Dedifferentiated amniotic fluid mesenchymal stem cell (primary cell): Measurements from ENCODE around the gene ALDH3B2.
"Not testable (repeated sequence)": the region's sequence is repeated elsewhere in the genome, so short reads cannot be mapped to it uniquely, and the experiment has no call there.

Experiments used
- DNase-seq: peaks from one replicate; pipeline ENCODE4 v3.0.0-alpha.2; 2016; ENCODE audit errors: extremely low spot score

The ALDH3B2 gene

DNA sequence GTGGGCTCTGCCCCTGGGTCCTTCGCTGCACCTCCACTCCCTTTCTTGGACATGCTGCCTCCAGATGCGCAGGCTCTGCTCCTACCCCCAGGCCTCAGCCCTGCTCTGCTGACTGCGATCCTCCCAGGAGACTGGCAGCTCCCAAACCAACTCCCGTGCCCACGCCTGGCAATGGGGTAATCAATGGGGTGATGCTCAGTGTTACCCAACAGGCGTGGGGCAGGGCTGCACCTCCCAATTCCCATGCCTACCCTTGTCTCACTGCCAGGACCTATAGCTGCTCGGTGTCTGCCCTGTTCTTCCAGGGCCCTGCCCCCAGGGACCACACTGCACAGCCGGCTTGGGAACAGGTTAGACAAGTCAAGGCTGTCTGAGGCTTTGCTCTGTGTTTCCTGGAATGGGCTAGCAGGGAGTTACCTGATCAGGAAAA, at the start of gene ALDH3B2:
Gene ALDH3B2 (minus strand): TSS at position 182 of the 430 bp plus-strand sequence. CDS start 7,688 bp downstream, outside the sequence.
- no peak for DNase-seq

GRCh38 chr11:67723036-67723435, 48.6 kb upstream of the ALDH3B2 start:
- DNase-seq: not testable (repeated sequence)

DNA sequence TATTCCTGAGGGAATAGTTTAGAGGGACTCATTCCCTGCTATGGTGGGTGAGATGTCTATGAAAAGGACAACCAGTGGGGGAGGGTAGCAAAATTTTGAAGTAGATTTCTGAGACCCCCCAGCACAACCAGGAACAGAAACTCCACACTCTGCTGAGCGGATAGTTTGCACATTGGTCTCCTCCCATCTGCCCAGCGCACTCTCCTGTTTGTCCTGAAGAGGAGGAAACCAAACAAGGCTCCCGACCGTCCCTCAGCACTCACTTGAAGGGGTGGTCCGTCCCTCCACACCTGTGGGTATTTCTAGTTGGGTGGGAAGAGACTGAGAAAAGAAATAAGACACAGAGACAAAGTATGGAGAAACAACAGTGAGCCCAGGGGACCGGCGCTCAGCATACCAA, 41.8 kb upstream of the ALDH3B2 start:
- DNase-seq: not testable (repeated sequence)

DNA sequence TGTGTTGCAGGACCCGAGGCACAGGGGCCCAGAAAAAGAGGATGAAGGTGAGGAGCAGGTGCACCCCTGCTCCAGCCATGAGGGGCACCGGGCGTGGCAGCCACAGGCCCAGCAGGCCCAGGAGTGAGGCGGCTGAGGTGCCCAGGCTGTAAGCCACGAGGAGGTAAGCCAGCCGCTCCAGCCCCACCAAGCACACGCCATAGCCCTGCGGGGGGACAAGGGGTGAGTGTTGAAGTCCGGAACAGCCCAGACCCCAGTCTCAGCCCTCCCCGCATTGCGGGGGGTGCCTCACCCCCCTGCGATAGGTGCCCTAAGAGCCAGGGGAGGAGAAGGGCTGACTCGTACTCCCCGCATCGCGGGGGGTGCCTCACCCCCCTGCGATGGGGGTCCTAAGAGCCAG, 41.4 kb upstream of the ALDH3B2 start:
- DNase-seq: not testable (repeated sequence)

GRCh38 chr11:67713892-67714509, 39.6 kb upstream of the ALDH3B2 start:
- not testable (repeated sequence) for DNase-seq

GRCh38 chr11:67711676-67712075, 37.3 kb upstream of the ALDH3B2 start:
- not testable (repeated sequence) for DNase-seq

DNA sequence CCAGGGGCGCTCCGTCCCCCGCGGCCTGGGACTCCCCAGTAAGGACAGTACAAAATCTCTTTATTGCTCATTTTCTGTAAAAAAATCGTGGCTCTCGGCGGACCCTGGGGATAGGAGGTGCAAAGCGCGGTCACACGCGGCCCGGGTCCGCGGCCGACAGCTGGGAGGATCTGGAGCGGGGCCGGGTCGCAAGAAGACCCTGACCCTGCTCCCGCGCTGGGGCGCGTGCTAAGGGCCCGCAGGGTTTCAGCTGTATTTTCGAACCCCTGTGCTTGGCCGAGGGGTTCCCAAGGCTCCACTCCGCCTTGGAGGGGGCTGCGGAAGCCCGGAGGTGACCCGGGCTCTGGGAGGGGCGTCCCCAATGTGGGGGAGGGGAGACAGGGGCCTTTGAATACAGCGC, 36.8 kb upstream of the ALDH3B2 start:
- DNase-seq: not testable (repeated sequence)

DNA sequence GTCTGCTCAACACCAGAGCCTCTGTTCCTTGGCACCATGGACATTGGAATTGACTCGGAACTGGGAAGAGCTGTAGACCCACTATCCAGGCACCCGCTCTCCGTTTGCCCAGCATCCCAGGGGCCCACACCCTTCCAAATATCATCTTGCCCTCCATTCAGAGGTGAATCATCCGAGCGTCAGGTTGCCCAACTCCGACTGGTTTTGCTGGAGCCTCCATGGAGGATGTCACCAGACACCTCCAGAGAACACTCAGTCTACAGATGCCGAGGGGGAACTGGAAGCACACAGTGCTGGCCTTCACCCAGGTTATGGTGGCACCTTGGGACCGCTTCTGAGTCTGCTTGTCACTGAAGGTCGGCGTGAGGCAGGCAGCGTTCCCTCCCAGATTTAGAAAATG, 35.4 kb upstream of the ALDH3B2 start:
- DNase-seq: not testable (repeated sequence)

- no peak for DNase-seq
Measured at GRCh38 chr11:67705264-67705663, 30.8 kb upstream of the ALDH3B2 start.

- DNase-seq: no peak
Measured at GRCh38 chr11:67704524-67704923, 30.1 kb upstream of the ALDH3B2 start.

- not testable (repeated sequence) for DNase-seq
Measured at GRCh38 chr11:67703709-67704108, 29.3 kb upstream of the ALDH3B2 start.

GRCh38 chr11:67700548-67701262, 26.3 kb upstream of the ALDH3B2 start:
- no peak for DNase-seq

- no peak for DNase-seq
Measured at GRCh38 chr11:67700141-67700540, 25.7 kb upstream of the ALDH3B2 start.

- DNase-seq: no peak
Measured at GRCh38 chr11:67699521-67699920, 25.1 kb upstream of the ALDH3B2 start.

DNA sequence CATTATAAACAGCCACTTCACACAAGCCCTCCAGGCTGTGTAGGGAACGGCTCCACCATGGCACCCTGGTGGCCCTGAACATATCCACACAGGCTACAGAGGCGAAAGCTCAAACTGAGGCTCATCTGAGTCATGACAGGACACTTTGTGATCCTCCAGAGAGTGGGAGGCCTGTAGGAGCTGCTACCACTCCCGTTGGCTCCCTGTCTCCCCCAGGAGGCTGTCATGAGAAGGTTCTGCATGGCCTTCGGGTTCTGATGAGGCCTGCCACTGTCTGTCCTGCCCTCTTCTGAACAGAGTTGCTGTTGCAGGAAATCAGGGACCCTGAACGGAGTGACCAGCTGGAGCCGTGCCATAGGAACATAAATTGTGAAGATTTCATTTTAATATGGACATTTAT, 23.8 kb upstream of the ALDH3B2 start:
- DNase-seq: no peak

DNA sequence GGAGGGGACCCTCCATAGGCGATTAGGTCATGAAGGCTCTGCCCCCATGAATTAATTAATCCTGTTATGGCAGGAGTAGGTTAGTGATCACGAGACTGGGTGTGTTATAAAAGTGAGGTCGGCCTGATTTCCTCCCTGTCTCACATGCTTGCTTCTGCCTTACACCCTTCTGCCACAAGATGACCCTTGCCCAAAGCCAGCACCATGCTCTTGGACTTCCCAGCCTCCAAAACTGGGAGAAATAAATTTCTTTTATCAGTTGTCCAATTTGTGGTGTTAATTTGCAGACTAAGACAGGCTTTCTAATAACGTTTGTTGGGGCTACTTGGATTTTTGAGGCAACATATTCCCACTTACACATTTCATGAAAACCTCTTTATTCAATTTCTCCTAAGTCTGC, 23.4 kb upstream of the ALDH3B2 start:
- no peak for DNase-seq

DNA sequence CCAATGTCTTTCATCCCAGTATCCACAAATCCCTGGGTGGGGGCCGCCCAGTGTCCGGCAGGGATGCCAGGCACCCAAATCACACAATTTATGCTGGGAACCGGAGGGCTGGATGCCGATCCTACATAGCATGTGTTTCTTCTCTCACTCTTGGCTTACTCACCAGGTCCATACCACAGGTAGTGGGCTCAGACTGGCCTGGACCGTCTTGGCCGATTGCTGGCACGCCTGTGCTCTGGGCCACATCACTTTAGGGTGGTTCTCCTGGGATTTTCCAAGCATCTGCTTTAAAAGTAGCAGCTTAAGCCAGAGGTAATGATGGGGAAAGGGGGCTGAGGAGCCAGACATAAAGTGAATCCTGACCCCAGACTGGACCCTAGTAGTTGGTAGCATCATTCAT, 22.6 kb upstream of the ALDH3B2 start:
- no peak for DNase-seq

- DNase-seq: no peak
Measured at GRCh38 chr11:67695606-67696005, 21.2 kb upstream of the ALDH3B2 start.

- DNase-seq: no peak
Measured at GRCh38 chr11:67694875-67695555, 20.6 kb upstream of the ALDH3B2 start.

- no peak for DNase-seq
Measured at GRCh38 chr11:67691149-67691548, 16.7 kb upstream of the ALDH3B2 start.

DNA sequence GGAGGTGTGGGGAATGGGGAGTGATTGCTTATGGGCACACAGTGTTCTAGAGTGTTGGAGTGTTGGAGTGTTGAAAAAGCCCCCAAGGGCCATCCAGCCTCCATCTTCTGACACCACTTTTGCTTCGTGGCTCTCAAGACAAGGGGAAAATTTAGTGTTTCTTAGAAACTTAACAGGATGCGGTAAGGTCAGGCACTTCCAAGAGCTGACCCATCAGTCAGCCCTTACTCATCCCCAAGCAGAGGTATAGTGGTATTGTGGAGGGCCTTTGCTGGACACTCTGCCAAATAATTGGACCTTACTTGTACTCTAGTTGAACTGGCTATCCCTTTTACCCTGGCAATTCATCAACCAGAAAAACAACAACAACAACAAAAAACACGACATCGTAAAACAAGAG, 14.8 kb upstream of the ALDH3B2 start:
- DNase-seq: no peak

DNA sequence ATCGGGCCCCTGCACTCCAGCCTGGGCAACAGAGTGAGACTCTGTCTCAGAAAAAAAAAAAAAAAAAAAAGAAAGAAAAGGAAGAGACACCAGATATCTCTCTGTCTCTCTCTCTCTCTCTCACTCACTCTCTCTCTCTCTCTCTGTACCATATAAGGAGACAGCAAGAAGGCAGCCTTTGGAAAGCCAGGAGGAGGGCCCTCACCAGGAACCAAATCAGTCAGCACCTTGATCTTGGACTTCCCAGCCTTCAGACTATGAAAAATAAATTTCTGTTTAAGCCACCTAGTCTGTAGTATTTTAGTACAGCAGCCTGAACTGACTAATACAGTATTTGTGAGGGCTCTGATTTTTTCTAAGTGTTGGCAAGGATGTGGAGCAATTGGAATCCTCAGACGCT, 13.6 kb upstream of the ALDH3B2 start:
- no peak for DNase-seq
